H1 (cell line): Measurements from ENCODE around the gene CPSF2. TPM values are rescaled to one million over a fixed set of nuclear protein-coding genes. Genes with fewer than 3 reads are reported as not detected.

Experiments used
- CHD7 ChIP-seq: fragments of 300-600 bp; sonication (generic); IDR thresholded peaks from 2 replicates; pipeline ENCODE4 v1.7.1; 2012; ENCODE audit warnings: low read length, moderate library complexity, mild to moderate bottlenecking, inconsistent platforms; ENCODE audit not compliant: insufficient replicate concordance
- RAD21 ChIP-seq, 2 experiments: IDR thresholded peaks in 1 of 2; conservative IDR thresholded peaks in 1 of 2; 2 replicates each; pipeline ENCODE4 v1.6.1; 2011; ENCODE audit warnings: low read depth in 2 of 2, low read length in 2 of 2, improper control_type of control experiment in 1 of 2, inconsistent platforms in 1 of 2, mild to moderate bottlenecking in 1 of 2, moderate library complexity in 1 of 2
- polyA plus RNA-seq, 7 experiments: library from polyadenylated mRNA; depleted of rRNA in 3 of 7; stranded (reverse) in 5 of 7; unstranded in 2 of 7; fragments of >200 nt in 5 of 7; fragments of 200-250 nt in 2 of 7; gene quantifications; 1 replicate in 5 of 7; 2 replicates in 1 of 7; 4 replicates in 1 of 7; pipeline versions ENCODE4 v1.2.1 to v1.2.3, GENCODE V29; 2011 to 2013; ENCODE audit warnings: missing spikeins in 2 of 7, mixed read lengths in 2 of 7
- total RNA-seq: library from RNA; stranded (reverse); fragmentation: NEBNext Ultra II Directional; extraction: Animal tissue kit (Norgen Biotek cat#: 25700); gene quantifications from 2 replicates; pipeline ENCODE4 v1.2.1, GENCODE V29; 2021

CPSF2 gene
- total and polyA plus RNA-seq, 2 of the 8 experiments (the other 6 are each of a cell fraction or from before 2014, with no cell fraction given) = 11.3 to 130 TPM

DNA sequence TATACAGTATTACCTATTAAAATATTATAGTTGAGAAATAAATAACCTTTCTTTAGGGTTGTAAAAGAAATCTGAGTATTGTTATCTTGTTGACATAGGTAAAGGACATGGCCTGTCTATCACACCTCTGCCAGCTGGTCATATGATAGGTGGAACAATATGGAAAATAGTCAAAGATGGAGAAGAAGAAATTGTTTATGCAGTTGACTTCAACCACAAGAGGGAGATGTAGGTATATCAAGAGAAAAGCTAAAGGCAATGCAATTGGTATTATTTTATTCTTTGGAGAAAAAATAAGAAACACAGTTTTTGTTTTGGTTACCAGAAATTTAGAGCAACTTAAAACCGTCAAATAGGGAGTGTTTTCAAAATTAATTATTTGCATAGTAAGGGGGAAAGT, 13.5 kb downstream of the CPSF2 start (continued):
- TF ChIP-seq CHD7 = no peak
- TF ChIP-seq RAD21 (IDR thresholded peaks at IDR 0.05 in 1 of 2, conservative IDR thresholded peaks at IDR 0.05 in 1 of 2; ENCODE audit: low read depth in 2 of 2, low read length in 2 of 2) = peak in 1 of 2 experiments; percentile 35; a peak in 3 of 4 replicates
